ENCODE measurements around the gene SPRED2.

DNA sequence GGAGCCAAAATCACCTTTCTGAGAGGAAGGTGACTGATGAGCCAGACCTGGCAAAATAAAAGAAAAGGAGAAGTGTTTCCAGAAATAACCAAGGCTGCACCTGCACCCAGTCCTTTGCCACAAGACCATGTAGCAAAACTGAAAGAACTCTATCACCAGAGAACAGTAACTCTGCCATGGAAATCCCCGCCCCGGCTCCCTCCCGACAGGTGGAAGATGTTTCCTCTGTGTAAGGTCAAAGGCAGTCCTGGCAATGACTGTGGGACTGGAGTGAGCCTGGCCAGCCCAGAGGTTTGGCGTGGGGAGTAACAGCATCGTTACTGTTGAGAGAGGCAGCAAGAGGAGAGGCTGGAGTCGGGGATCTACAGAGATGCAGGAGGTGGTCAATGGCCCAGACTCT, 42.3 kb downstream of the SPRED2 start:
- no peak for TF ChIP-seq FOXP2 (optimal IDR thresholded peaks at IDR 0.05; ENCODE audit: borderline replicate concordance, extremely low read depth, extremely low read length, insufficient read depth)
- TF ChIP-seq SIN3A (IDR thresholded peaks at IDR 0.05; ENCODE audit: borderline replicate concordance, insufficient read depth, low read length), result no peak
- no peak for TF ChIP-seq POLR2AphosphoS5 (IDR thresholded peaks at IDR 0.05; ENCODE audit: low read depth, low read length)
- TF ChIP-seq REST (IDR thresholded peaks at IDR 0.05; ENCODE audit: insufficient read depth in 1 of 2, low read depth in 2 of 2, low read length in 2 of 2), result no peak

Data from PFSK-1 (cell line).